Ascending aorta (tissue), 2 donors: ENCODE data around the gene EPHB6. TPM values are rescaled to one million over a fixed set of nuclear protein-coding genes. Genes with fewer than 3 reads are reported as not detected.

ENCODE experiments used
- DNase-seq, 2 donors: peaks; one replicate each; pipeline ENCODE4 v3.0.0-alpha.2; 2019; ENCODE audit warnings: low spot score in 2 of 2
- H3K27ac ChIP-seq, 2 donors: fragments of 200-600 bp; sonication (generic); one replicate each; pipeline ENCODE4 v1.5.1; 2016 to 2017; ENCODE audit warnings: mild to moderate bottlenecking in 1 of 2
- H3K27me3 ChIP-seq: fragments of 200-600 bp; sonication (generic); one replicate; pipeline ENCODE4 v1.5.1; 2017
- H3K36me3 ChIP-seq, 2 donors: fragments of 200-600 bp; sonication (generic); one replicate each; pipeline ENCODE4 v1.5.1; 2016
- H3K4me1 ChIP-seq, 2 donors: fragments of 200-600 bp; sonication (generic); one replicate each; pipeline ENCODE4 v1.5.1; 2016 to 2017; ENCODE audit warnings: mild to moderate bottlenecking in 1 of 2
- H3K4me3 ChIP-seq, 2 donors: fragments of 200-600 bp; sonication (generic); one replicate each; pipeline ENCODE4 v1.5.1; 2016 to 2017; ENCODE audit warnings: mild to moderate bottlenecking in 1 of 2
- H3K9me3 ChIP-seq, 2 donors: fragments of 200-600 bp; sonication (generic); one replicate each; pipeline ENCODE4 v1.5.1; 2016
- CTCF ChIP-seq, 3 experiments: fragments of 200-600 bp in 2 of 3; fragments of 450-650 bp in 1 of 3; sonication (generic) in 2 of 3; IDR thresholded peaks; one replicate each; pipeline ENCODE4 v1.5.1; 2016 to 2019; ENCODE audit warnings: antibody characterized with exemption in 3 of 3, mild to moderate bottlenecking in 1 of 3, moderate library complexity in 1 of 3
- intact Hi-C: fragments of 100-400 bp; cut with DNase I; formaldehyde crosslinking; loops from one replicate; pipeline ENCODE4 v1.15.1; 2023
- total RNA-seq: library from RNA; depleted of rRNA; stranded (reverse); fragments of >200 nt; gene quantifications from one replicate; pipeline ENCODE4 v1.1.0, GENCODE V29; 2016

The EPHB6 gene
- total RNA-seq, 1 donor from 2014 or later: 13.1 TPM

- Histone ChIP-seq H3K27me3 (no peaks in the 10 kb centered on the region), H3K9me3 (no peaks in the 10 kb centered on the region), H3K4me1 (no peaks in the 10 kb centered on the region), H3K27ac (no peak overlapping the region), H3K36me3 (no peaks in the 10 kb centered on the region), H3K4me3 (no peak overlapping the region)
- no peak for TF ChIP-seq CTCF (IDR thresholded peaks at IDR 0.05)
- intact Hi-C loops: no loop called here
- DNase-seq: no peak
Measured at GRCh38 chr7:142812437-142813215, 42.2 kb upstream of the EPHB6 start.

- Histone ChIP-seq H3K4me3 (no peak overlapping the region), H3K9me3 (no peaks in the 10 kb centered on the region), H3K4me1 (no peaks in the 10 kb centered on the region), H3K27me3 (no peaks in the 10 kb centered on the region), H3K36me3 (no peaks in the 10 kb centered on the region), H3K27ac (no peak overlapping the region)
- TF ChIP-seq CTCF (IDR thresholded peaks at IDR 0.05): no peak
- intact Hi-C loops: no loop called here
- DNase-seq: no peak
Measured at GRCh38 chr7:142813226-142813625, 41.6 kb upstream of the EPHB6 start.

- H3K27ac ChIP-seq: no peak overlapping the region
- no peaks in the 10 kb centered on the region for H3K36me3 ChIP-seq
- intact Hi-C loops: no loop called here
- no peaks in the 10 kb centered on the region for H3K9me3 ChIP-seq
- no peaks in the 10 kb centered on the region for H3K4me1 ChIP-seq
- no peaks in the 10 kb centered on the region for H3K27me3 ChIP-seq
- no peak for DNase-seq
- H3K4me3 ChIP-seq: no peak overlapping the region
- no peak for TF ChIP-seq CTCF (IDR thresholded peaks at IDR 0.05)
Measured at GRCh38 chr7:142813699-142814098, 41.2 kb upstream of the EPHB6 start.

GRCh38 chr7:142814451-142814850 lies 40.4 kb upstream of the EPHB6 start:
- H3K27me3 ChIP-seq: no peaks in the 10 kb centered on the region
- no peak overlapping the region for H3K27ac ChIP-seq
- H3K36me3 ChIP-seq: no peaks in the 10 kb centered on the region
- no peaks in the 10 kb centered on the region for H3K4me1 ChIP-seq
- no peak overlapping the region for H3K4me3 ChIP-seq
- H3K9me3 ChIP-seq: no peaks in the 10 kb centered on the region
- no peak for DNase-seq
- TF ChIP-seq CTCF (IDR thresholded peaks at IDR 0.05): no peak
- intact Hi-C loops: no loop called here

- no peak for TF ChIP-seq CTCF (IDR thresholded peaks at IDR 0.05)
- H3K27me3 ChIP-seq: no peaks in the 10 kb centered on the region
- no peak overlapping the region for H3K4me3 ChIP-seq
- H3K27ac ChIP-seq: no peak overlapping the region
- no peaks in the 10 kb centered on the region for H3K4me1 ChIP-seq
- intact Hi-C loops: no loop called here
- H3K9me3 ChIP-seq: no peaks in the 10 kb centered on the region
- DNase-seq: no peak
- no peaks in the 10 kb centered on the region for H3K36me3 ChIP-seq
Measured at GRCh38 chr7:142815134-142815533, 39.7 kb upstream of the EPHB6 start.
